Activated naive CD8-positive, alpha-beta T cell treated with anti-CD3 and anti-CD28 coated beads for 36 hours (primary cell): Measurements from ENCODE around the gene ATP6V0E1. TPM values are rescaled to one million over a fixed set of nuclear protein-coding genes. Genes with fewer than 3 reads are reported as not detected.

Experiments used
- total RNA-seq, 2 experiments: library from RNA; stranded (reverse); gene quantifications; one replicate each; pipeline ENCODE4 v1.2.3, GENCODE V29; 2021

ATP6V0E1 gene
- total RNA-seq, 2 experiments from 2014 or later, result 118 to 121 TPM

Other genes with a start within 250 kb of the ATP6V0E1 start
- 1 to 10 TPM; 8.7 to 8.9 TPM for gene DUSP1, start 212.6 kb upstream of the ATP6V0E1 start, total RNA-seq
- 10 to 100 TPM; 45.9 to 46.9 TPM for gene ERGIC1, start 149.5 kb upstream of the ATP6V0E1 start, total RNA-seq
- gene RPL26L1, start 24.3 kb upstream of the ATP6V0E1 start, total RNA-seq, result 100 to 1,000 TPM in 1 of 2 experiments, 10 to 100 TPM in 1; 96.4 to 101 TPM
- gene CREBRF, start 72.6 kb downstream of the ATP6V0E1 start, total RNA-seq, result 1 to 10 TPM; 8.6 to 8.8 TPM
- 10 to 100 TPM; 27.4 to 29.4 TPM for gene BNIP1, start 160.8 kb downstream of the ATP6V0E1 start, total RNA-seq